Measurements from ENCODE around the gene C10orf67.
"Not testable (repeated sequence)": the region's sequence is repeated elsewhere in the genome, so short reads cannot be mapped to it uniquely, and the experiment has no call there.

GRCh38 chr10:23350706-23351105 lies 6.1 kb upstream of the C10orf67 start:
- not testable (repeated sequence) for TF ChIP-seq POLR2A (IDR thresholded peaks at IDR 0.05; ENCODE audit: low read length); GATA1 (IDR thresholded peaks at IDR 0.05; ENCODE audit: low read depth, low read length)
